ENCODE measurements around the gene COL4A1.

- no peak for TF ChIP-seq CTCF (IDR thresholded peaks at IDR 0.05; ENCODE audit: low read length)
- no peak for TF ChIP-seq EZH2 (IDR thresholded peaks at IDR 0.05; ENCODE audit: borderline replicate concordance, low read length)
These were observed 92.3 kb downstream of the COL4A1 start for GRCh38 chr13:110214637-110215036.

All from OCI-LY1 (cell line).